Activated naive CD4-positive, alpha-beta T cell treated with anti-CD3 and anti-CD28 coated beads for 36 hours (primary cell): ENCODE data around the gene MEN1. TPM values are rescaled to one million over a fixed set of nuclear protein-coding genes. Genes with fewer than 3 reads are reported as not detected.
"Not testable (repeated sequence)": the region's sequence is repeated elsewhere in the genome, so short reads cannot be mapped to it uniquely, and the experiment has no call there.

Experiments used
- CTCF ChIA-PET: fragments of 350-600 bp; sonication (Branson Sonifier 250); formaldehyde crosslinking; loops from one replicate; lab custom pipeline; 2021; ENCODE audit warnings: antibody characterized with exemption; lab: Charles Lee
- DNase-seq: peaks from one replicate; pipeline ENCODE4 v3.0.0-alpha.2; 2020
- H3K27ac Mint-ChIP-seq: one replicate; pipeline ENCODE4 v1.8.0; 2021; ENCODE audit warnings: mild to moderate bottlenecking, mixed read lengths
- H3K27me3 Mint-ChIP-seq: one replicate; pipeline ENCODE4 v1.8.0; 2021; ENCODE audit warnings: low read depth, mixed read lengths
- H3K36me3 Mint-ChIP-seq: one replicate; pipeline ENCODE4 v1.8.0; 2021; ENCODE audit warnings: low read depth, mixed read lengths
- H3K4me1 Mint-ChIP-seq: one replicate; pipeline ENCODE4 v1.8.0; 2021; ENCODE audit warnings: low read depth, mixed read lengths
- H3K4me3 Mint-ChIP-seq: one replicate; pipeline ENCODE4 v1.8.0; 2021; ENCODE audit warnings: mild to moderate bottlenecking, moderate library complexity, mixed read lengths
- H3K9me3 Mint-ChIP-seq: one replicate; pipeline ENCODE4 v1.8.0; 2021; ENCODE audit warnings: mixed read lengths
- intact Hi-C: fragments of 100-400 bp; cut with micrococcal nuclease; formaldehyde crosslinking; loops from one replicate; pipeline ENCODE4 v1.15.1; 2023
- total RNA-seq, 2 experiments: library from RNA; stranded (reverse); gene quantifications; one replicate each; pipeline ENCODE4 v1.2.3, GENCODE V29; 2021

Gene MEN1
- total RNA-seq, 2 experiments from 2014 or later: 23.9 TPM

DNA sequence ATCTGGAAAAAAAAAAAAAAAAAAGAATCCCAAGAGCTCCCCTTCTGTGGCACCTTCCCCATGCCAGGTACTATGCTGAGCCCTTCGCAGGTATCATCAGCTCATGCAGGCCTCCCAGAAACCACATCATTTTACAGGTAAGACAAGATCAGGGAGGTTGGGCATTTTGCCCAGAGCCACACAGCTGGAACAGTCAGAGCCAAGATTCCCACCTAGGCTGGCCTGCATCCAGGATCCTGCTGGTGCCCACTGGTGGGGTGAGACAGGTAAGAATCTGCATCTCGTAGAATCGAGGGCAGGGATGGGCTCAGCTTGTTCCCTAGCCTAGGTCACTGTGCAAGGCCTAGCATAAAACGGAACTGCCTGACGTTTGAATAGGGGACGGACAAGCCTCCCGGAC lies 15.7 kb upstream of the MEN1 start:
- Mint-ChIP-seq H3K4me1 (no peaks in the 10 kb centered on the region), H3K4me3 (no peak overlapping the region), H3K27me3 (no peaks in the 10 kb centered on the region), H3K36me3 (no peaks in the 10 kb centered on the region), H3K27ac (no peak overlapping the region), H3K9me3 (no peaks in the 10 kb centered on the region)
- no peak for DNase-seq
- CTCF ChIA-PET: no interaction called here
- intact Hi-C loops: no loop called here

DNA sequence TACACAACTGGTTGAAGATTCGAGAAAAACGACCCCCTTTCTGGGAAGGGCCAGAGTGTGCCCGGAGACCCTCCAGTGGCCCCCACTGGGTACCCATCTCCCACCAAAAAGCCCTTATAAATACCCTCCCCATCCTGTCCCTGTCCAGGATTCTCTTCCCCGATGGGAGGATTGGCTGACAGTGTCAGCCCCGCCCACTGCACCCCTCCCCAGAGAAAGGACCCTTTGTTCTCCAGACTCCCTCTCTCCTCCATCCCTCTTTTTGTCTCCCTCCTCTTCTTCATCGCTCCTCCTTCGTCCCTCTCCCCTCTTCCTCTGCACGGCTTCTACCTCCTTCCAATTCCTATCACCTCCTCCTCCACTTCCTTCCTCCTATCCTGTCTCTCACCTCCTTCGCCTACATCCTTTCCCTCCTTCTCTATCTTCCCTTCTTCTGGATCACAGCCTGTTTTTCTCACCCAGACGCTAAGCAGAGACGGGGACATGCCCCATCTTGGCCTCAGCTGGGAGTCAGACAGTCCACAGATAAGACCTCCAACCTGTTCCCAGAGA lies 13.3 kb upstream of the MEN1 start:
- H3K4me3 Mint-ChIP-seq: no peak overlapping the region
- no peak overlapping the region for H3K27ac Mint-ChIP-seq
- H3K36me3 Mint-ChIP-seq: no peaks in the 10 kb centered on the region
- CTCF ChIA-PET: no interaction called here
- no peak for DNase-seq
- no peaks in the 10 kb centered on the region for H3K4me1 Mint-ChIP-seq
- H3K27me3 Mint-ChIP-seq: no peaks in the 10 kb centered on the region
- intact Hi-C loops: no loop called here
- no peaks in the 10 kb centered on the region for H3K9me3 Mint-ChIP-seq

DNA sequence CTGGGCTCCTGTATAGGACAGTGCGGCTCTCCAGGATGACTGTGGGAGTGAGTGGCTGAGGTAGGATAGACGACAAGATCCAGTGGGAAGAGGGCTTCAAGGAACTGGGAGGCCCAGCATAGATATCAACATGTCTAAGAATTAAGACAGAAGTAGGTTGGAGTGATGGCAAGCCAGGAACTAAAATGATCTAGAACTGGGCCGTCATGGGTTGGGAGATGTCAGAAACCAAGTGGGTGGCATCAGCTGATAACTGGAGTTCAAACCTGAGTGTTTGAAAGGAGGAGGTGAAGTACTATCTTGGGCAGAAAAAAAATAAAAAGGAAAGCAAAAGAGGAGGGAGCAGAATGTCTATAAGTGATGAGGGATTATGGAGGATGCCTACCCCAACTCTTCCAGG lies 7.1 kb upstream of the MEN1 start:
- Mint-ChIP-seq H3K27ac (no peak overlapping the region), H3K9me3 (no peaks in the 10 kb centered on the region), H3K36me3 (no peaks in the 10 kb centered on the region), H3K4me3 (no peak overlapping the region), H3K27me3 (no peaks in the 10 kb centered on the region), H3K4me1 (no peaks in the 10 kb centered on the region)
- no peak for DNase-seq
- intact Hi-C loops: no loop called here
- CTCF ChIA-PET: interaction anchor here (1.5 kb wide), 1 partner anchor 14 kb away, joined by 3 read pairs; no protein-coding TSS in a partner anchor

GRCh38 chr11:64815433-64815832 lies 5.1 kb upstream of the MEN1 start:
- DNase-seq, H3K27ac Mint-ChIP-seq, H3K27me3 Mint-ChIP-seq, H3K9me3 Mint-ChIP-seq, H3K4me3 Mint-ChIP-seq, H3K36me3 Mint-ChIP-seq, H3K4me1 Mint-ChIP-seq, intact Hi-C loops: not testable (repeated sequence)
- CTCF ChIA-PET: interaction anchor here (0.8 kb wide), 1 partner anchor 514 kb away, joined by 3 read pairs; no protein-coding TSS in a partner anchor

DNA sequence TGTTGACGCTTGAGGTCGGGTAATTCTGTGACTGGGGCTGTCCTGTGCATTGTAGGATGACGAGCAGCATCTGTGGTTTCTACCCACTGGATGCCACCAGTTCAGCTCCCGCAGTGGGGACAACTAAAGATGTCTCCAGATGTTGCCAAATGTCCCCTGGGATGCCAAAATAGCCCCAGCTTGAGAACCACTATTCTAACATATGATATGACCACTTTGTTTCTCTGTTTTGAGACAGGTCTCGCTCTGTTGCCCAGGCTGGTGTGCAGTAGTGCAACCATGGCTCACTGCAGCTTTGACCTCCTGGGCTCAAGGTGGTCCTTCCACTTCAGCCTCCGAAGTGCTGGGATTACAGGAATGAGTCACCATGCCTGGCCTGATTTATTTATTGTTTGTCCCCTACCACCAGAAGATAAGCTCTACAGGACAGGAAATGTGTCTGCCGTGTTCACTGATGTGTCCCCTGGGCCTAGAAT lies 4.4 kb upstream of the MEN1 start:
- no peak overlapping the region for H3K27ac Mint-ChIP-seq
- no peak for DNase-seq
- H3K36me3 Mint-ChIP-seq: no peaks in the 10 kb centered on the region
- H3K9me3 Mint-ChIP-seq: no peaks in the 10 kb centered on the region
- H3K4me3 Mint-ChIP-seq: no peak overlapping the region
- intact Hi-C loops: no loop called here
- peaks cover 6% of the 10 kb centered on the region for H3K4me1 Mint-ChIP-seq
- CTCF ChIA-PET: no interaction called here
- H3K27me3 Mint-ChIP-seq: no peaks in the 10 kb centered on the region

GRCh38 chr11:64813826-64814225 lies 3.5 kb upstream of the MEN1 start:
- Mint-ChIP-seq H3K27ac (no peak overlapping the region), H3K4me1 (peaks cover 13% of the 10 kb centered on the region), H3K9me3 (no peaks in the 10 kb centered on the region), H3K4me3 (no peak overlapping the region), H3K27me3 (no peaks in the 10 kb centered on the region), H3K36me3 (no peaks in the 10 kb centered on the region)
- DNase-seq: no peak
- CTCF ChIA-PET: interaction anchor here (0.7 kb wide), 1 partner anchor 74 kb away, joined by 3 read pairs; no protein-coding TSS in a partner anchor
- intact Hi-C loops: no loop called here

- Mint-ChIP-seq H3K4me3 (peak overlapping the region; percentile 97), H3K36me3 (peaks cover 1% of the 10 kb centered on the region), H3K9me3 (no peaks in the 10 kb centered on the region), H3K27me3 (no peaks in the 10 kb centered on the region), H3K27ac (peak overlapping the region; percentile 84), H3K4me1 (peaks cover 20% of the 10 kb centered on the region)
- intact Hi-C loops: loop anchor here (2.0 kb wide), 2 partner anchors 32 to 68 kb away; partner anchors contain the start of gene SF1
- CTCF ChIA-PET: interaction anchor here (1.0 to 1.7 kb wide), 2 partner anchors 36 to 122 kb away, joined by 4 to 6 read pairs; no protein-coding TSS in a partner anchor
- DNase-seq: peak; percentile 58
These were observed 531 bp upstream of the MEN1 start for GRCh38 chr11:64810891-64811272.

- no peak for DNase-seq
- Mint-ChIP-seq H3K27me3 (no peaks in the 10 kb centered on the region), H3K36me3 (peaks cover 2% of the 10 kb centered on the region), H3K9me3 (no peaks in the 10 kb centered on the region), H3K27ac (peak overlapping the region; percentile 84), H3K4me1 (peaks cover 20% of the 10 kb centered on the region), H3K4me3 (peak overlapping the region; percentile 97)
- CTCF ChIA-PET: interaction anchor here (0.6 to 1.7 kb wide), 4 partner anchors 66 to 895 kb away, joined by 3 to 6 read pairs (median 4); partner anchors contain the start of gene RASGRP2
- intact Hi-C loops: loop anchor here (2.0 kb wide), 2 partner anchors 31 to 67 kb away; partner anchors contain the start of gene SF1
These were observed 540 bp downstream of the MEN1 start for GRCh38 chr11:64809781-64810241.

DNA sequence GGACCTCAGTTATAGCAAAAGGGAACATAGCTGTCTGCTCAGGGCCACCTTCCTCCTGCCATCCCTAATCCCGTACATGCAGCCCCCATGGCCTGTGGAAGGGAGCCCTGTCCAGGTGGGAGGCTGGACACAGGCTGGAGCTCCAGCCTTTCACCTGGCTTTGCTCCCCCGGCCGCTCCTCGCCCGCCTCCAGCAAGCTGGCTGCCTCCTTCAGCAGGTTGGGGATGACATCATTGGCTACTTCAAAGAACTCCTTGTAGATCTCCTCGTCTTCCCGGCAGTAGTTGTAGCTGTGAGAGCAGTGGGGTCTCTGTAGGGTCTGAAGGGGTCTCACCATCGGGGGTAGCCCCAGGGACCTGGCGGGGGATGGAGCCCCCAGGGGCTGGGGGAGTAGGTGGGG lies 4.9 kb downstream of the MEN1 start:
- H3K4me3 Mint-ChIP-seq: no peak overlapping the region
- DNase-seq: no peak
- H3K27ac Mint-ChIP-seq: no peak overlapping the region
- intact Hi-C loops: no loop called here
- H3K4me1 Mint-ChIP-seq: peaks cover 36% of the 10 kb centered on the region
- CTCF ChIA-PET: no interaction called here
- H3K27me3 Mint-ChIP-seq: no peaks in the 10 kb centered on the region
- H3K36me3 Mint-ChIP-seq: peaks cover 2% of the 10 kb centered on the region
- no peaks in the 10 kb centered on the region for H3K9me3 Mint-ChIP-seq

DNA sequence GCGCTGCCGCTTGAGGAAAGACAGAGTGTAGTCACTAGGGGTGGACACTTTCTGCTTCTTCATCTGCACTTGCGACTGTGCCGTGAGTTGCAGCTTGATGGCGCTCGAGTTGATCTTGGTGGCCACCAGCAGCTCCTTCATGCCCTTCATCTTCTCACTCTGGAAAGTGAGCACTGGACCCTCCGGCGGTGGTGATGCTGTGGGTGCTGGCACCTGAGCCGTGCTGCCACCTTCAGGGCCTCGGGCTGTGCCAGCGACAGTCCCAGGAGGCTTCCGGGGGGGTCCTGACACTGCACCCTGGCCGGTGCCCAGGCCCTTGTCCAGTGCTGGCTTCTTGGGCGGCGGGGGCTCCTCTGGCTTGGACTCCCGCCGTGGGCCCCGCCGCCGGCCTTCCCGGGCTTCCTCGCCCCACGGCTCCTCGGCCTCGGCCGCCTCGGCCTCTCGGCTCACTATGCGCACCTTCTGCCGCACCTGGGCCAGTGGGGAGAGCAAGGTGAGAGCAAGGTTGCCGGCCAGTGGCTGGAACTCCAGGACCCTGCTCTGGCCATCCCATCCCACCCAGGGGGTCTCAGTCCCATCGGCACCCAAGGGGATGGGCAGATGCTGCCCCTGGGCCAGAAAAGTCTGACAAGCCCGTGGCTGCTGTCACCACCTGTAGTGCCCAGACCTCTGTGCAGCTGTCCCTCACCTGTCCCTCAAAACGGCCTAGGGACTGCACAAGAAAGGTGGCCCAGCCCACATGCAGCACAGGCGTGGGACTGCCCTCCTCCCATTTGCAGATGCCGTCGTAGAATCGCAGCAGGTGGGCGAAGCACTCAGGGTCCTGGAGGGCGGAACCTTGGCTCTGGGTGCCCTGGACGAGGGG lies 5.8 kb downstream of the MEN1 start:
- Mint-ChIP-seq H3K27me3 (no peaks in the 10 kb centered on the region), H3K4me3 (peak overlapping the region; percentile 78), H3K4me1 (peaks cover 33% of the 10 kb centered on the region), H3K9me3 (no peaks in the 10 kb centered on the region), H3K36me3 (peaks cover 2% of the 10 kb centered on the region), H3K27ac (no peak overlapping the region)
- intact Hi-C loops: loop anchor here (5.0 kb wide), 1 partner anchor 1053 kb away; the partner anchor contains the start of gene CFL1
- CTCF ChIA-PET: interaction anchor here (0.9 kb wide), 1 partner anchor 12 kb away, joined by 3 read pairs; no protein-coding TSS in a partner anchor
- DNase-seq: no peak

GRCh38 chr11:64803846-64804345 lies 6.5 kb downstream of the MEN1 start:
- CTCF ChIA-PET: interaction anchor here (0.9 kb wide), 1 partner anchor 13 kb away, joined by 3 read pairs; no protein-coding TSS in a partner anchor
- Mint-ChIP-seq H3K9me3 (no peaks in the 10 kb centered on the region), H3K36me3 (peaks cover 2% of the 10 kb centered on the region), H3K4me3 (peak overlapping the region; percentile 78), H3K27me3 (no peaks in the 10 kb centered on the region), H3K4me1 (peaks cover 30% of the 10 kb centered on the region), H3K27ac (peak overlapping the region; percentile 89)
- intact Hi-C loops: loop anchor here (2.0 to 5.0 kb wide), 3 partner anchors 25 to 1053 kb away; partner anchors contain the start of genes CFL1, FAU, MRPL49 and SF1
- no peak for DNase-seq
